NT2/D1 (cell line): ENCODE data around the gene IQGAP1.

Source experiments
- SUZ12 ChIP-seq: IDR thresholded peaks from 2 replicates; pipeline ENCODE4 v1.6.1; 2011; ENCODE audit not compliant: insufficient read length, insufficient read depth; ENCODE audit errors: extremely low read depth
- YY1 ChIP-seq: IDR thresholded peaks from 2 replicates; pipeline ENCODE4 v1.6.1; 2011; ENCODE audit not compliant: insufficient read length, insufficient read depth
- ZNF274 ChIP-seq: IDR thresholded peaks from 2 replicates; pipeline ENCODE4 v1.6.1; 2011; ENCODE audit warnings: mild to moderate bottlenecking, low read depth, low read length

DNA sequence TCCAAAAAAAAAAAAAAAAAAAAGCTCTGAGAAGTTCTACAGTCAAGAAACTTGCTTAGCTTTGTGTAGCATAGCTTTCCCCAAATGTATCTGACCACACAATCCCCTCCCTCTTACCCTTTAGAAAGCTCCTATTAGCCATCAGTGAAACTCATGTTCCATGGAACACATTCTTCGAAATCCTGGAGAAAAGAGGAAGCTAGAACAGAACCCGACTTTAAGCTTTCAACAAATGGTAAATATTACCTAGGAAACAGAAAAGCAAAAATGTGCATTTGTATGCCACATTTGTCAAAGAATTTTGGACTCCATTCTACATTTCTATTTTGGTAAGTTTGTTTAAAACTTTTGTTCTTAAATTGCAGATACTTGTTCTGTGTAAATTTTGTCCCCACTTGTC is 124.2 kb downstream of the IQGAP1 start:
- TF ChIP-seq ZNF274 = no peak
- no peak for TF ChIP-seq SUZ12
- no peak for TF ChIP-seq YY1
